Forelimb muscle (tissue), 1 donor: ENCODE data around the gene FUCA1. TPM values are rescaled to one million over a fixed set of nuclear protein-coding genes. Genes with fewer than 3 reads are reported as not detected.
"Not testable (repeated sequence)": the region's sequence is repeated elsewhere in the genome, so short reads cannot be mapped to it uniquely, and the experiment has no call there.

Source experiments
- DNase-seq: peaks from one replicate; pipeline ENCODE4 v3.0.0-alpha.2; 2013; ENCODE audit warnings: low read depth
- polyA plus RNA-seq: library from polyadenylated mRNA; unstranded; fragments of 120-200 nt; gene quantifications from one replicate; pipeline ENCODE4 v1.2.1, GENCODE V29; 2013; ENCODE audit not compliant: insufficient read length

FUCA1 gene
- polyA plus RNA-seq, 1 donor = 11.5 TPM

GRCh38 chr1:23895993-23896392 is 27.9 kb upstream of the FUCA1 start:
- DNase-seq = no peak

GRCh38 chr1:23895082-23895481 is 27.0 kb upstream of the FUCA1 start:
- no peak for DNase-seq

GRCh38 chr1:23889074-23889473 is 21.0 kb upstream of the FUCA1 start:
- no peak for DNase-seq

- DNase-seq = no peak
These were observed 17.1 kb upstream of the FUCA1 start for GRCh38 chr1:23885222-23885621.

GRCh38 chr1:23882746-23883145 is 14.7 kb upstream of the FUCA1 start:
- no peak for DNase-seq

- DNase-seq = no peak
These were observed 11.7 kb upstream of the FUCA1 start for GRCh38 chr1:23879809-23880208.

- DNase-seq = no peak
These were observed 10.6 kb upstream of the FUCA1 start for GRCh38 chr1:23878668-23879067.

- no peak for DNase-seq
These were observed 7.3 kb upstream of the FUCA1 start for GRCh38 chr1:23875382-23875781.

GRCh38 chr1:23872421-23872820 is 4.3 kb upstream of the FUCA1 start:
- no peak for DNase-seq

- DNase-seq = no peak
These were observed 961 bp upstream of the FUCA1 start for GRCh38 chr1:23869051-23869450.

GRCh38 chr1:23868557-23869016 is 497 bp upstream of the FUCA1 start:
- DNase-seq = no peak

- no peak for DNase-seq
These were observed 572 bp downstream of the FUCA1 start for GRCh38 chr1:23867542-23867894.

- DNase-seq = no peak
These were observed 2.6 kb downstream of the FUCA1 start for GRCh38 chr1:23865543-23865930.

GRCh38 chr1:23864801-23865542 is 3.1 kb downstream of the FUCA1 start:
- DNase-seq = no peak

GRCh38 chr1:23862640-23863039 is 5.5 kb downstream of the FUCA1 start:
- DNase-seq = no peak

GRCh38 chr1:23854568-23854967 is 13.5 kb downstream of the FUCA1 start:
- no peak for DNase-seq

GRCh38 chr1:23853124-23853523 is 15.0 kb downstream of the FUCA1 start:
- DNase-seq = not testable (repeated sequence)

- not testable (repeated sequence) for DNase-seq
These were observed 16.7 kb downstream of the FUCA1 start for GRCh38 chr1:23851406-23851805.

GRCh38 chr1:23848673-23849616 is 19.1 kb downstream of the FUCA1 start:
- no peak for DNase-seq

GRCh38 chr1:23847482-23848095 is 20.5 kb downstream of the FUCA1 start:
- not testable (repeated sequence) for DNase-seq

- no peak for DNase-seq
These were observed 22.9 kb downstream of the FUCA1 start for GRCh38 chr1:23845163-23845562.

GRCh38 chr1:23843644-23844043 is 24.4 kb downstream of the FUCA1 start:
- no peak for DNase-seq
